ENCODE results near the gene PCDHA11.
"Not testable (repeated sequence)": the region's sequence is repeated elsewhere in the genome, so short reads cannot be mapped to it uniquely, and the experiment has no call there.

The PCDHA11 gene

DNA sequence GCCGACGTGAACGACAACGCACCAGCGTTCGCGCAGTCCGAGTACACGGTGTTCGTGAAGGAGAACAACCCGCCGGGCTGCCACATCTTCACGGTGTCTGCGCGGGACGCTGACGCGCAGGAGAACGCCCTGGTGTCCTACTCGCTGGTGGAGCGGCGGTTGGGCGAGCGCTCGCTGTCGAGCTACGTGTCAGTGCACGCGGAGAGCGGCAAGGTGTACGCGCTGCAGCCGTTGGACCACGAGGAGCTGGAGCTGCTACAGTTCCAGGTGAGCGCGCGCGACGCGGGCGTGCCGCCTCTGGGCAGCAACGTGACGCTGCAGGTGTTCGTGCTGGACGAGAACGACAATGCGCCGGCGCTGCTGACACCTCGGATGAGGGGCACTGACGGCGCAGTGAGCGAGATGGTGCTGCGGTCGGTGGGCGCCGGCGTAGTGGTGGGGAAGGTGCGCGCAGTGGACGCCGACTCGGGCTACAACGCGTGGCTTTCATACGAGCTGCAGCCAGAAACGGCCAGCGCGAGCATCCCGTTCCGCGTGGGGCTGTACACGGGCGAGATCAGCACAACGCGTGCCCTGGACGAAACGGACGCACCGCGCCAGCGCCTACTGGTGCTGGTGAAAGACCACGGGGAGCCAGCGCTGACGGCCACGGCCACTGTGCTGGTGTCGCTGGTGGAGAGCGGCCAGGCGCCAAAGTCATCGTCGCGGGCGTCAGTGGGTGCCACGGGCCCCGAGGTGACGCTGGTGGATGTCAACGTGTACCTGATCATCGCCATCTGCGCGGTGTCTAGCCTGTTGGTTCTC lies 18.7 kb upstream of the PCDHA11 start:
- not testable (repeated sequence) for DNase-seq (ENCODE audit: low read depth)

DNA sequence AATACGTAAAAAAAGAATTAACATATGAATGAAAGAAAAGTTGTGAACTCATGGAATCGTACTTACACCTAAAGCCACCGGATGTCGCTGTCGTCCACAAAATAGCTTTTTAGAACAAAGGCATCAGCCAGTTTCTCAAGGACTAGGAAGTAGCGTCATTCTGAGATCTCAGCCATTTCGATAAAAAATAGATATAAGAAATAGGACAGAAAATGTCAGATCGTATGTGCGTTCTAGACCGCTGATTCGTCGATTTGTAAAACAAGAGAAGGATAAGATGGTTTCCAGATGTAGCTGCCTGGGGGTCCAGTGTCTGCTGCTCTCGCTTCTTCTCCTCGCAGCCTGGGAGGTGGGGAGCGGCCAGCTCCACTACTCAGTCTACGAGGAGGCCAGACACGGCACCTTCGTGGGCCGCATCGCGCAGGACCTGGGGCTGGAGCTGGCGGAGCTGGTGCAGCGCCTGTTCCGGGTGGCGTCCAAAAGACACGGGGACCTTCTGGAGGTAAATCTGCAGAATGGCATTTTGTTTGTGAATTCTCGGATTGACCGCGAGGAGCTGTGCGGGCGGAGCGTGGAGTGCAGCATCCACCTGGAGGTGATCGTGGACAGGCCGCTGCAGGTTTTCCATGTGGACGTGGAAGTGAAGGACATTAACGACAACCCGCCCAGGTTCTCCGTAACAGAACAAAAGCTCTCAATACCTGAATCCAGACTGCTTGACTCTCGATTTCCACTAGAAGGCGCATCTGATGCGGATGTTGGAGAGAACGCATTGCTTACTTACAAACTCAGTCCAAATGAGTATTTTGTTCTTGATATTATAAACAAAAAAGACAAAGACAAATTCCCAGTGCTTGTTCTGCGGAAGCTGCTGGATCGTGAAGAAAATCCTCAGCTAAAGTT lies 12.7 kb upstream of the PCDHA11 start, which contains the start of gene PCDHA10:
TSS of gene PCDHA10 (plus strand) at position 126 of the 903 bp plus-strand sequence. CDS start at position 278, 152 bp downstream.
- no peak for DNase-seq (ENCODE audit: low read depth)

DNA sequence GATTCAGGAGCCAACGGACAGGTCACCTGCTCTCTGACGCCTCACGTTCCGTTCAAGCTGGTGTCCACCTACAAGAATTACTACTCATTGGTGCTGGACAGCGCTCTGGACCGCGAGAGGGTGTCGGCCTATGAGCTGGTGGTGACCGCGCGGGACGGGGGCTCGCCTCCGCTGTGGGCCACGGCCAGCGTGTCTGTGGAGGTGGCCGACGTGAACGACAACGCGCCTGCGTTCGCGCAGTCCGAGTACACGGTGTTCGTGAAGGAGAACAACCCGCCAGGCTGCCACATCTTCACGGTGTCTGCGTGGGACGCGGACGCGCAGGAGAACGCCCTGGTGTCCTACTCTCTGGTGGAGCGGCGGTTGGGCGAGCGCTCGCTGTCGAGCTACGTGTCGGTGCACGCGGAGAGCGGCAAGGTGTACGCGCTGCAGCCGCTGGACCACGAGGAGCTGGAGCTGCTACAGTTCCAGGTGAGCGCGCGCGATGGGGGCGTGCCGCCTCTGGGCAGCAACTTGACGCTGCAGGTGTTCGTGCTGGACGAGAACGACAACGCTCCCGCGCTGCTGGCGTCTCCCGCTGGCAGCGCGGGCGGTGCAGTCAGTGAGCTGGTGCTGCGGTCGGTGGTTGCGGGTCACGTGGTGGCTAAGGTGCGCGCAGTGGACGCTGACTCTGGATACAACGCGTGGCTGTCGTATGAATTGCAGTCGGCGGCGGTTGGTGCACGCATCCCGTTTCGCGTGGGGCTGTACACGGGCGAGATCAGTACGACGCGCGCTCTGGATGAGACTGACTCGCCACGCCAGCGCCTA lies 11.4 kb upstream of the PCDHA11 start:
- DNase-seq (ENCODE audit: low read depth) = no peak

DNA sequence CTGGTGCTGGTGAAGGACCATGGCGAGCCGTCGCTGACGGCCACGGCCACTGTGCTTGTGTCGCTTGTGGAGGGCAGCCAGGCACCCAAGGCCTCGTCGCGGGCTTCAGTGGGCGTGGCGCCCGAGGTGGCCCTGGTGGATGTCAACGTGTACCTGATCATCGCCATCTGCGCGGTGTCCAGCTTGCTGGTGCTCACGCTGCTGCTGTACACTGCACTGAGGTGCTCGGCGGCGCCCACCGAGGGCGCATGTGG lies 10.8 kb upstream of the PCDHA11 start:
- no peak for DNase-seq (ENCODE audit: low read depth)

DNA sequence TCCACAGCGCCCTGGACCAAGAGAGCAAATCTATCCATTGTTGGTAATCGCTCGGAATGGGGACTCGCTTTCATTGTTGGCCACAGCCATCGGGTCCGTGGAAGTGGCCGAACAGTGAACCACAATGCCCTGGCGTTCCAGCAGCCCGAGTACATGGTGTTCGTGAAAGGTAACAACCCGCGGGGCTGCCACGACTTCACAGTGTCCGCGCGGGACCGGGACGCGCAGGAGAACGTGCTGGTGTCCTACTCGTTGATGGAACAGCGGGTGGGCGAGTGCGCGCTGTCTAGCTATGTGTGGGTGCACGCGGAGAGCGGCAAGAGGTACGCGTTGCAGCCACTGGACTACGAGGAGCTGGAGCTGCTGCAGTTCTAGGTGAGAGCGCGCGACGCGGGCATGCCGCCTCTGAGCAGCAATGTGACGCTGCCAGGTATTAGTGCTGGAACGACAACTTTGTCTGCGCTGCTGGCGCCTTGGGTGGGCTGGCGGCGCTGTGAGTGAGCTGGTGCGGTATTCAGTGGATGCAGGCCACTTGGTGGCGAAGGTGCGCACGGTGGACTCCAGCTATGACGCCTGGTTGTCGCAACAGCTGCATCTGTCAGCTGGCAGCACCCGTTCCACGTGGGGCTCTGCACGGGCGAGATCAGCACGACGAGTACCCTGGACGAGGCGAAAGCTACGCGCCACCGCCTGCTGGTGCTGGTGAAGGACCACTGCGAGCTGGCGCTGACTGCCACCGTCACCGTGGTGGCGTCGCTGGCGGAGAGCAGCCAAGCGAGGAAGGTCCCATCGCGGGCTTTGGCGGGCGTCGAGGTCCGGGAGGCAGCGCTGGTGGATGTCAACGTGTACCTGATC lies 6.1 kb upstream of the PCDHA11 start:
- DNase-seq (ENCODE audit: low read depth) = no peak

DNA sequence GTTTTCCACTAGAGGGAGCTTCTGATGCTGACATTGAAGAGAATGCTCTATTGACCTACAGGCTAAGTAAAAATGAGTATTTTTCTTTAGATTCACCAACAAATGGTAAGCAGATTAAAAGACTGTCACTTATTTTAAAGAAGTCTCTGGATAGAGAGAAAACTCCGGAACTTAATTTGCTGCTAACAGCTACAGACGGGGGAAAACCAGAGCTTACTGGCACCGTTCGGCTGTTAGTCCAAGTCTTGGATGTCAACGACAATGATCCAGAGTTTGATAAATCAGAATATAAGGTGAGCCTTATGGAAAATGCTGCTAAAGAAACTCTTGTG lies 764 bp downstream of the PCDHA11 start:
- no peak for DNase-seq (ENCODE audit: low read depth)

DNA sequence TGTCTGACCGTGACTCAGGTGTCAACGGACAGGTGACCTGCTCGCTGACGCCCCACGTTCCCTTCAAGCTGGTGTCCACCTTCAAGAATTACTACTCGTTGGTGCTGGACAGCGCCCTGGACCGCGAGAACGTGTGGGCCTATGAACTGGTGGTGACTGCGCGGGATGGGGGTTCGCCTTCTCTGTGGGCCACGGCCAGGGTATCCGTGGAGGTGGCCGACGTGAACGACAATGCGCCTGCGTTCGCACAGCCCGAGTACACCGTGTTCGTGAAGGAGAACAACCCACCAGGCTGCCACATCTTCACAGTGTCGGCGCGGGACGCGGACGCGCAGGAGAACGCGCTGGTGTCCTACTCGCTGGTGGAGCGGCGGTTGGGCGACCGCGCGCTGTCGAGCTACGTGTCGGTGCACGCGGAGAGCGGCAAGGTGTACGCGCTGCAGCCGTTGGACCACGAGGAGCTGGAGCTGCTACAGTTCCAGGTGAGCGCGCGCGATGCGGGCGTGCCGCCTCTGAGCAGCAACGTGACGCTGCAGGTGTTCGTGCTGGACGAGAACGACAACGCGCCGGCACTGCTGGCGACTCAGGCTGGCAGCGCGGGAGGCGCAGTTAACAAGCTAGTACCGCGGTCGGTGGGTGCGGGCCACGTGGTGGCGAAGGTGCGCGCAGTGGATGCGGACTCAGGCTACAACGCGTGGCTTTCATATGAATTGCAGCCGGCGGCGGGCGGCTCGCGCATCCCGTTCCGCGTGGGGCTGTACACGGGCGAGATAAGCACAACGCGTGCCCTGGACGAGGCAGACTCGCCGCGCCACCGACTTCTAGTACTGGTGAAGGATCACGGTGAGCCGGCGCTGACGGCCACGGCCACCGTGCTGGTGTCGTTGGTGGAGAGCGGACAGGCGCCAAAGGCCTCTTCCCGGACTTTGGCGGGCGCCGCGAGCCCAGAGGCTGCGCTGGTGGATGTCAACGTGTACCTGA lies 1.8 kb downstream of the PCDHA11 start:
- DNase-seq (ENCODE audit: low read depth) = no peak

DNA sequence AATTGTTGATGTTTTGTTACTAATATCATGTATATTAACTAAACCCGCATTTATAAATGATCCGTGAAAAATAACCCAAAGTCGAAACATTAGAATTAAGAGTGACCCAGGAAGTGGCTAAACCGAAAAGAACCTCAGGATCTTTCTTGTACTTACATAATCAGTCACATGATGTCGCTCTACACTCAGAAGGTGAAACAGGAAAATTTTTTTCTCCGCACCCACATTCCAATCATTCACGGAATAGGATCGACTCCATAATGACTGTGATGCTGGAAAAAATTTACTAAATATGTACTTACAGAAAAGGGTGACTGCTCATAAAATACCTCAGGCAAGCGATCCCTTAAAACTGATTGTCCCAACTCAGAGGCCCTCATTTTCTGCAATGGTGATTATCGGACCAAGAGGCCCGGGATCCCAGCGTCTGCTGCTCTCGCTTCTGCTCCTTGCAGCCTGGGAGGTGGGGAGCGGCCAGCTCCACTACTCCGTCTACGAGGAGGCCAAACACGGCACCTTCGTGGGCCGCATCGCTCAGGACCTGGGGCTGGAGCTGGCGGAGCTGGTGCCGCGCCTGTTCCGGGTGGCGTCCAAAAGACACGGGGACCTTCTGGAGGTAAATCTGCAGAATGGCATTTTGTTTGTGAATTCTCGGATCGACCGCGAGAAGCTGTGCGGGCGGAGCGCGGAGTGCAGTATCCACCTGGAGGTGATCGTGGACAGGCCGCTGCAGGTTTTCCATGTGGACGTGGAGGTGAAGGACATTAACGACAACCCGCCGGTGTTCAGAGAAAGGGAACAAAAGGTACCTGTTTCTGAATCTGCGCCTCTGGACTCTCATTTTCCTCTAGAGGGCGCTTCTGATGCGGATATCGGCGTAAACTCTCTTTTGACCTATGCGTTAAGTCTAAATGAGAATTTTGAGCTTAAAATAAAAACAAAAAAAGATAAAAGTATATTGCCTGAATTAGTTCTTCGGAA lies 6.6 kb downstream of the PCDHA11 start, which contains the start of gene PCDHA12:
TSS of gene PCDHA12 (plus strand) at position 224 of the 981 bp plus-strand sequence. CDS start at position 389, 165 bp downstream.
- DNase-seq (ENCODE audit: low read depth) = no peak

DNA sequence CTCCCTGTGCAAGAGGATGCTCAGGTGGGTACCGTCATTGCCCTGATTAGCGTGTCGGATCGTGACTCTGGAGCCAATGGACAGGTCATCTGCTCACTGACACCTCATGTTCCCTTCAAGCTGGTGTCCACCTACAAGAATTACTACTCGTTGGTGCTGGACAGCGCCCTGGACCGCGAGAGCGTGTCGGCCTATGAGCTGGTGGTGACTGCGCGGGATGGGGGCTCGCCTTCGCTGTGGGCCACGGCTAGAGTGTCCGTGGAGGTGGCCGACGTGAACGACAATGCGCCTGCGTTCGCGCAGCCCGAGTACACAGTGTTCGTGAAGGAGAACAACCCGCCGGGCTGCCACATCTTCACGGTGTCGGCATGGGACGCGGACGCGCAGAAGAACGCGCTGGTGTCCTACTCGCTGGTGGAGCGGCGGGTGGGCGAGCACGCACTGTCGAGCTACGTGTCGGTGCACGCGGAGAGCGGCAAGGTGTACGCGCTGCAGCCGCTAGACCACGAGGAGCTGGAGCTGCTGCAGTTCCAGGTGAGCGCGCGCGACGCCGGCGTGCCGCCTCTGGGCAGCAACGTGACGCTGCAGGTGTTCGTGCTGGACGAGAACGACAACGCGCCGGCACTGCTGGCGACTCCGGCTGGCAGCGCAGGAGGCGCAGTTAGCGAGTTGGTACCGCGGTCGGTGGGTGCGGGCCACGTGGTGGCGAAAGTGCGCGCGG lies 7.9 kb downstream of the PCDHA11 start:
- DNase-seq (ENCODE audit: low read depth) = not testable (repeated sequence)

DNA sequence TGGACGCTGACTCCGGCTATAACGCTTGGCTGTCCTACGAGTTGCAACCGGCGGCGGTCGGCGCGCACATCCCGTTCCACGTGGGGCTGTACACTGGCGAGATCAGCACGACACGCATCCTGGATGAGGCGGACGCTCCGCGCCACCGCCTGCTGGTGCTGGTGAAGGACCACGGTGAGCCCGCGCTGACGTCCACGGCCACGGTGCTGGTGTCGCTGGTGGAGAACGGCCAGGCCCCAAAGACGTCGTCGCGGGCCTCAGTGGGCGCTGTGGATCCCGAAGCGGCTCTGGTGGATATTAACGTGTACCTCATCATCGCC lies 8.5 kb downstream of the PCDHA11 start:
- DNase-seq (ENCODE audit: low read depth) = no peak

DNA sequence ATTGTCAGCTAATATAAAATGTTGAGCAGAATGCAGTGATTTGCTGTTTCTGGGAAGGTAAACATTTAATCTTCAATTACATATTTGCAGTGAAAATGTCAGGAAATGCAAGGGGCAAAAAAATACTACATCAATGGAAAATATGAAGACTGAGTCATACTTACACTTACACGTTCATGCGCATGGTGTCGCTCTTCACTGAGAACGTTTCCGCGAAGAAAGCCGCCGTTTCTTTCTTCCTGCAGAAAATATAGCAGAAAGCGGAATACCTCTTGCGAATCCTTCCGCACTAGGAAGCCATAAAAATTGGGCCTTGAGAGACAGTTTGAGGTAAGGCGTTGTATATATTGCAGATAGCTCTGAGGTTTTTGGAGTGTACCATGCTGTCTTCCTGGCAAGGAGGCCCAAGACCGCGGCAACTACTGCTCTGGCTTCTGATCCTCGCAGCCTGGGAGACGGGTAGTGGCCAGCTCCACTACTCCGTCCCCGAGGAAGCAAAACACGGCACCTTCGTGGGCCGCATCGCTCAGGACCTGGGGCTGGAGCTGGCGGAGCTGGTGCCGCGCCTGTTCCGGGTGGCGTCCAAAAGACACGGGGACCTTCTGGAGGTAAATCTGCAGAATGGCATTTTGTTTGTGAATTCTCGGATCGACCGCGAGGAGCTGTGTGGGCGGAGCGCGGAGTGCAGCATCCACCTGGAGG lies 13.3 kb downstream of the PCDHA11 start, which contains the start of gene PCDHA13:
TSS of gene PCDHA13 (plus strand) at position 236 of the 702 bp plus-strand sequence. CDS start at position 381, 145 bp downstream.
- no peak for DNase-seq (ENCODE audit: low read depth)

DNA sequence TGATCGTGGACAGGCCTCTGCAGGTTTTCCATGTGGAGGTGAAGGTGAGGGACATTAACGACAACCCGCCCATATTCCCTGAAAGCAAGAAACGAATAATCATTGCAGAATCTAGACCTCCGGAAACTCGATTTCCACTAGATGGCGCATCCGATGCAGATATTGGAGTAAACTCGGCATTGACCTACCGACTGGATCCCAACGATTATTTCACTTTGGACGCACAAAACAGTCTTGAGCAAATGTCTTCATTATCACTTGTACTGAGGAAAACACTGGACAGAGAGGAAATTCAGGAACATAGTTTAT lies 13.8 kb downstream of the PCDHA11 start:
- DNase-seq (ENCODE audit: low read depth) = no peak

DNA sequence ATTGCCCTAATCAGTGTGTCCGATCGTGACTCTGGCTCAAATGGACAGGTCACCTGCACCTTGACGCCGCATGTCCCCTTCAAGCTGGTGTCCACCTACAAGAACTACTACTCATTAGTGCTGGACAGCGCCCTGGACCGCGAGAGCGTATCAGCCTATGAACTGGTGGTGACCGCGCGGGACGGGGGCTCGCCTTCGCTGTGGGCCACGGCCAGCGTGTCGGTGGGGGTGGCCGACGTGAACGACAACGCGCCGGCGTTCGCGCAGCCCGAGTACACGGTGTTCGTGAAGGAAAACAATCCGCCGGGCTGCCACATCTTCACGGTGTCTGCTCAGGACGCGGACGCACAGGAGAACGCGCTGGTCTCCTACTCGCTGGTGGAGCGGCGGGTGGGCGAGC lies 14.6 kb downstream of the PCDHA11 start:
- DNase-seq (ENCODE audit: low read depth) = no peak

DNA sequence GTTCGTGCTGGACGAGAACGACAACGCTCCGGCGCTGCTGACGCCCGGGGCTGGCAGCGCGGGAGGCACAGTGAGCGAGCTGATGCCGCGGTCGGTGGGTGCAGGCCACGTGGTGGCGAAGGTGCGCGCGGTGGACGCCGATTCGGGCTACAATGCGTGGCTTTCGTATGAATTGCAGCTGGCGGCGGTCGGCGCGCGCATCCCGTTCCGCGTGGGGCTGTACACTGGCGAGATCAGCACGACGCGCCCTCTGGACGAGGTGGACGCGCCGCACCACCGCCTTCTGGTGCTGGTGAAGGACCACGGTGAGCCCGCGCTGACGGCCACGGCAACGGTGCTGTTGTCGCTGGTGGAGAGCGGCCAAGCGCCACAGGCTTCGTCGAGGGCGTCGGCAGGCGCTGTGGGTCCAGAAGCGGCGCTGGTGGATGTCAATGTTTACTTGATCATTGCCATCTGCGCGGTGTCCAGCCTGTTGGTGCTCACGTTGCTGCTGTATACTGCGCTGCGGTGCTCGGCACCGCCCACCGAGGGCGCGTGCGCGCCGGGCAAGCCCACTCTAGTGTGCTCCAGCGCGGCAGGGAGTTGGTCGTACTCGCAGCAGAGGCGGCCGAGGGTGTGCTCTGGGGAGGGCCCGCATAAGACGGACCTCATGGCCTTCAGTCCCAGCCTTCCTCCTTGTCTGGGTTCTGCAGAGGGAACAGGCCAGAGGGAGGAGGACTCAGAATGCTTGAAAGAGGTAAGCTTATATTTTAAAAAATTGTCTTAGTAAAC lies 15.4 kb downstream of the PCDHA11 start:
- DNase-seq (ENCODE audit: low read depth) = no peak

DNA sequence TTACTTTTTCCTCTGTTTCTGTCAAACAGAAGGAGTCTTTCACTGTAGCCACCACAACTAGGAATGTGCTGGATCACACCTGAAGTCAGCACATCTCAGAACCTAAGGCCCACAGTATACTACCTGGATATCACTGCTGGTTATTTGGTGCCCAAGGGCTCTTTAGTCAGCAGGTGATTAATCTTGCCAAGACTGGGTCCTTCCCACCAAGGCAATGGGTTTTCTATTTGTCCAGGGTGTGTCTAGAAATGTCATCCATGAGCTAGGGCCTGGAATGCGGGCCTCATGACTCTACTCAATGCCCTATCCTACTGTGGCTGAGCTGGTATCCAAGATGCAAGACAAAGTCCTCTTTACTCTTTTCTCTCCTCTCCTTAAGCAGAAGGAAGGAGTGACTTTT lies 47.6 kb downstream of the PCDHA11 start:
- DNase-seq (ENCODE audit: low read depth) = no peak
